PC-3 (cell line): Measurements from ENCODE around the gene INSL3. TPM values are rescaled to one million over a fixed set of nuclear protein-coding genes. Genes with fewer than 3 reads are reported as not detected.

Source experiments
- ATAC-seq: fragments of 200-7000 bp; cut with Tn5 transposase; 2 replicates; pipeline ENCODE4 v1.9.1; 2020; ENCODE audit warnings: mild to moderate bottlenecking, moderate library complexity
- BruUV-seq: library from RNA; stranded (reverse); fragments of 400-500 nt; replicated peaks from 2 replicates; lab custom pipeline; 2021; lab: Mats Ljungman, UMichigan
- CTCF ChIA-PET: fragments of 300-600 bp; sonication (Branson Sonifier 250); formaldehyde crosslinking; loops from one replicate; lab custom pipeline; 2022; ENCODE audit warnings: antibody characterized with exemption; lab: Charles Lee
- POLR2A ChIA-PET: fragments of 300-600 bp; sonication (Branson Sonifier 250); formaldehyde crosslinking; loops from one replicate; lab custom pipeline; 2022; ENCODE audit warnings: antibody characterized with exemption; ENCODE audit not compliant: unreplicated experiment; lab: Charles Lee
- DNase-seq: peaks from one replicate; pipeline ENCODE4 v3.0.0-alpha.2; 2015
- H2AFZ ChIP-seq: fragments of 300-600 bp; sonication (generic); 2 replicates; pipeline ENCODE4 v1.6.0; 2016; ENCODE audit warnings: antibody characterized with exemption, low read length
- H3F3A ChIP-seq: fragments of 300-600 bp; sonication (generic); one replicate; pipeline ENCODE4 v1.6.0; 2017; ENCODE audit warnings: antibody characterized with exemption, low read length, control low read depth, mild to moderate bottlenecking; ENCODE audit not compliant: unreplicated experiment
- H3K27ac ChIP-seq: fragments of 300-600 bp; sonication (generic); 2 replicates; pipeline ENCODE4 v1.5.1; 2016; ENCODE audit warnings: mild to moderate bottlenecking, low read length
- H3K27me3 ChIP-seq: fragments of 300-600 bp; sonication (generic); 2 replicates; pipeline ENCODE4 v1.6.1; 2016; ENCODE audit warnings: low read length, mixed read lengths
- H3K36me3 ChIP-seq: fragments of 300-600 bp; sonication (generic); 2 replicates; pipeline ENCODE4 v1.6.1; 2016; ENCODE audit warnings: low read depth, mixed run types, low read length, mixed read lengths
- H3K4me1 ChIP-seq: fragments of 300-600 bp; sonication (generic); 2 replicates; pipeline ENCODE4 v1.5.1; 2016; ENCODE audit warnings: low read length; ENCODE audit not compliant: insufficient read depth
- H3K4me2 ChIP-seq: fragments of 300-600 bp; sonication (generic); 2 replicates; pipeline ENCODE4 v1.6.0; 2016; ENCODE audit warnings: low read length
- H3K4me3 ChIP-seq: fragments of 300-600 bp; sonication (generic); 2 replicates; pipeline ENCODE4 v1.5.1; 2016; ENCODE audit warnings: mild to moderate bottlenecking, low read length, mixed read lengths
- H3K79me2 ChIP-seq: fragments of 300-600 bp; sonication (generic); 2 replicates; pipeline ENCODE4 v1.6.1; 2017; ENCODE audit warnings: low read length, mixed read lengths
- H3K9ac ChIP-seq: fragments of 300-600 bp; sonication (generic); 2 replicates; pipeline ENCODE4 v1.6.0; 2016; ENCODE audit warnings: mild to moderate bottlenecking, low read length
- H3K9me2 ChIP-seq: fragments of 300-600 bp; sonication (generic); replicated peaks from 2 replicates; pipeline ENCODE4 v1.6.1; 2016; ENCODE audit warnings: mixed run types, low read length, mixed read lengths
- H3K9me3 ChIP-seq: fragments of 300-600 bp; sonication (generic); 2 replicates; pipeline ENCODE4 v1.6.1; 2016; ENCODE audit warnings: low read length, mixed read lengths
- H4K20me1 ChIP-seq: fragments of 300-600 bp; sonication (generic); 2 replicates; pipeline ENCODE4 v1.6.1; 2016; ENCODE audit warnings: low read length, mixed read lengths
- EZH2 ChIP-seq: fragments of 300-600 bp; sonication (generic); IDR thresholded peaks from one replicate; pipeline ENCODE4 v1.6.1; 2017; ENCODE audit warnings: antibody characterized with exemption, mild to moderate bottlenecking, low read length; ENCODE audit not compliant: unreplicated experiment
- EZH2phosphoT487 ChIP-seq: fragments of 300-600 bp; sonication (generic); IDR thresholded peaks from 2 replicates; pipeline ENCODE4 v1.6.1; 2018; ENCODE audit warnings: mild to moderate bottlenecking, antibody characterized with exemption, low read length, borderline replicate concordance
- intact Hi-C: fragments of 100-400 bp; cut with micrococcal nuclease; formaldehyde crosslinking; loops from 2 replicates; pipeline ENCODE4 v1.9.0; 2023
- total RNA-seq: library from RNA; depleted of rRNA; stranded (reverse); fragments of >200 nt; gene quantifications from 2 replicates; pipeline ENCODE4 v1.2.3, GENCODE V29; 2014
- TF ChIP-seq, protein P1 (sequence below): fragments of 300-600 bp; sonication (generic); conservative IDR thresholded peaks from 2 replicates; pipeline ENCODE4 v1.5.1; 2017; ENCODE audit warnings: antibody characterized with exemption, low read depth, mild to moderate bottlenecking, low read length

The INSL3 gene
- total RNA-seq, 1 experiment from 2014 or later, result not detected

DNA sequence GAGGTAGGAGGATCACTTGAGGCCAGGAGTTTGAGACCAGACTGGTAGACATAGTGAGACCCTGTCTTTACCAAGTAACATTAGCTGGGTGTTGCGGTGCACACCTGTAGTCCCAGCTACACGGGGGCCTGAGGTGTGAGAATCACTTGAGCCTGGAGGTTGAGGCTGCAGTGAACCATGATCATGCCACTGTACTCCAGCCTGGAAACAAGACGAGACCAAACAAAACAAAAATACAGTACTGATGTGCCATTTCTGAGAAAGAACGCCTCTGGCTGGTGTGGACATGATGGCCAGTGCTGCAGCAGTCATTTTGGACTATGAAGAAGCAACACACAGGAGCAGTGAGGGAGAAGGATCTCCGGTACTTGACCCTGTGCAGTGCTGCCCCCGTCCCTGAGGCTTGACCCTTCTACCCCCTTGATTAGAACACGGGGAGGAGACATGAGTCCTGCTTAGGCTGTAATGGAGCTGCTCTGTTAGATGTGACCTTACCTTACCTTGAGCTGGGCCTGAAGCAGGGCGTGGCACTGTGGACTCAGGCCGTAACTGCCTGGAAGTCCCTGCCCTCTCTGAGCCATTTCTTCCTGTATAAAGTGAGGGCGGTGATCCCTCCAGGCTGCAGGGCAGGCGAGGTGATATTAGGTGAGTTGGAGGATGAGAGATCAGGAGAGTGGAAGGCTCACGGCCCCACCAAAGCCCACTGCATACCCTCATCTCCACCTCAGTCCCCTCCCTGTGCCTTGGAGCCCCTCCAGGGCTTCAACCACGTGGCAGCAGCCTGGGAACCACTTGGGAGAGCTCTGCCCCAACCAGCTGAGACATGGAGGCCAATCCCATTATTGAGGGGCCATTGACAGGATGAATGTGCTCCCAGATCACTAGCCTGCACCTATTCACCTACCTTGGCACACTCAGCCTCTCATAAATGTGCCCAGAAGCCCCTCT, 44.3 kb upstream of the INSL3 start:
- DNase-seq (peak; percentile 67), ATAC-seq (peak; percentile 71)
- H3K4me3 ChIP-seq, result no peak overlapping the region
- intact Hi-C loops, result no loop called here
- H3K9ac ChIP-seq, result no peak overlapping the region
- ChIA-PET POLR2A (interaction anchor here (0.7 to 1.1 kb wide), 2 partner anchors 67 to 138 kb away, joined by 3 read pairs; partner anchors contain the start of gene CCDC124), CTCF (no interaction called here)
- peaks cover 43% of the 10 kb centered on the region for H4K20me1 ChIP-seq
- H3F3A ChIP-seq, result peaks cover 39% of the 10 kb centered on the region
- H3K27ac ChIP-seq, result no peak overlapping the region
- no peaks in the 10 kb centered on the region for H3K27me3 ChIP-seq
- no TSS peak for BruUV-seq
- TF ChIP-seq, protein P1, sequence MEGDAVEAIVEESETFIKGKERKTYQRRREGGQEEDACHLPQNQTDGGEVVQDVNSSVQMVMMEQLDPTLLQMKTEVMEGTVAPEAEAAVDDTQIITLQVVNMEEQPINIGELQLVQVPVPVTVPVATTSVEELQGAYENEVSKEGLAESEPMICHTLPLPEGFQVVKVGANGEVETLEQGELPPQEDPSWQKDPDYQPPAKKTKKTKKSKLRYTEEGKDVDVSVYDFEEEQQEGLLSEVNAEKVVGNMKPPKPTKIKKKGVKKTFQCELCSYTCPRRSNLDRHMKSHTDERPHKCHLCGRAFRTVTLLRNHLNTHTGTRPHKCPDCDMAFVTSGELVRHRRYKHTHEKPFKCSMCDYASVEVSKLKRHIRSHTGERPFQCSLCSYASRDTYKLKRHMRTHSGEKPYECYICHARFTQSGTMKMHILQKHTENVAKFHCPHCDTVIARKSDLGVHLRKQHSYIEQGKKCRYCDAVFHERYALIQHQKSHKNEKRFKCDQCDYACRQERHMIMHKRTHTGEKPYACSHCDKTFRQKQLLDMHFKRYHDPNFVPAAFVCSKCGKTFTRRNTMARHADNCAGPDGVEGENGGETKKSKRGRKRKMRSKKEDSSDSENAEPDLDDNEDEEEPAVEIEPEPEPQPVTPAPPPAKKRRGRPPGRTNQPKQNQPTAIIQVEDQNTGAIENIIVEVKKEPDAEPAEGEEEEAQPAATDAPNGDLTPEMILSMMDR, result no peak
- TF ChIP-seq EZH2phosphoT487, result no peak
- no peak for TF ChIP-seq EZH2
- peaks cover 20% of the 10 kb centered on the region for H3K4me1 ChIP-seq
- no peak overlapping the region for H3K4me2 ChIP-seq
- peaks cover 41% of the 10 kb centered on the region for H3K36me3 ChIP-seq
- H2AFZ ChIP-seq, result no peak overlapping the region
- no peaks in the 10 kb centered on the region for H3K9me3 ChIP-seq
- H3K9me2 ChIP-seq, result no peaks in the 10 kb centered on the region
- peaks cover 20% of the 10 kb centered on the region for H3K79me2 ChIP-seq

DNA sequence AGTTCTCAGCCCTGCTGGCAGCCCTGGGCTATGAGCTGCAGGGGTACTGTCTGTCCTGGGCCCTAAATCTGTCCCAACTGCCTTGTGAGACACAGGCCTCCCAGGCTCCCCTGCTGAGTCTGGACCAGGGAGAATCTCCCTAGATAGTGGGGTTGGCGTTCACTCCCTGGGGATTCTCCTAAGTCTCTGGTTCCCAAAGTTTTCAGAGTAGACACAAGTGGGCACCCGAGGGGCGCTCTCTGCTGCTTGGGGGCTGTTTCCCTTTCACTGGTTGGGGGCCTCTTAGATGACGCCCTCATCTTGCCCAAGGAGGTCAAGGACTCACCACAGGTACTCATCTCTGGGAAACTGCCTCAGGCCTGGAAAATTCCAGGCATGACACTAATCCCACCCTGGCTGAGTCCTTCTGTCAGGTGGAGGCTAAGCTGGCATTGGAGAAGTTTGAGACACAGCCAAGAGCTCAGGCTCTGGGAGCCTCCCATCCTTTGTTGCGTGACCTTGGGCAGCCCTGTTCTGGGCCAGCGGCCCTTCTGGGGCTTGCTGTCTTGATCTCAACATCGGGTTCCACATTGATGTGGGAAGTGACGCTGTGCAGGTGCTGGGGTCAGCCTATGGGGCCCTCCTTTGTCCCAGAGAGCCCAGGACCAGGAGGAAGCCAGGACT, 42.3 kb upstream of the INSL3 start:
- H2AFZ ChIP-seq, result no peak overlapping the region
- no peaks in the 10 kb centered on the region for H3K27me3 ChIP-seq
- ChIA-PET POLR2A (no interaction called here), CTCF (no interaction called here)
- DNase-seq (no peak), ATAC-seq (no peak)
- peaks cover 30% of the 10 kb centered on the region for H3K79me2 ChIP-seq
- no peak overlapping the region for H3K4me3 ChIP-seq
- H3K9me3 ChIP-seq, result no peaks in the 10 kb centered on the region
- TF ChIP-seq, protein P1, result no peak
- TF ChIP-seq EZH2phosphoT487 (no peak), EZH2 (no peak)
- H3K4me2 ChIP-seq, result no peak overlapping the region
- H3K9me2 ChIP-seq, result no peaks in the 10 kb centered on the region
- no TSS peak for BruUV-seq
- H3F3A ChIP-seq, result peaks cover 39% of the 10 kb centered on the region
- H3K27ac ChIP-seq, result no peak overlapping the region
- intact Hi-C loops, result no loop called here
- peaks cover 47% of the 10 kb centered on the region for H3K36me3 ChIP-seq
- no peak overlapping the region for H3K9ac ChIP-seq
- peaks cover 24% of the 10 kb centered on the region for H3K4me1 ChIP-seq
- peaks cover 50% of the 10 kb centered on the region for H4K20me1 ChIP-seq
